ENCODE measurements around the gene CD276.
"Not testable (repeated sequence)": the region's sequence is repeated elsewhere in the genome, so short reads cannot be mapped to it uniquely, and the experiment has no call there.

Gene CD276

DNA sequence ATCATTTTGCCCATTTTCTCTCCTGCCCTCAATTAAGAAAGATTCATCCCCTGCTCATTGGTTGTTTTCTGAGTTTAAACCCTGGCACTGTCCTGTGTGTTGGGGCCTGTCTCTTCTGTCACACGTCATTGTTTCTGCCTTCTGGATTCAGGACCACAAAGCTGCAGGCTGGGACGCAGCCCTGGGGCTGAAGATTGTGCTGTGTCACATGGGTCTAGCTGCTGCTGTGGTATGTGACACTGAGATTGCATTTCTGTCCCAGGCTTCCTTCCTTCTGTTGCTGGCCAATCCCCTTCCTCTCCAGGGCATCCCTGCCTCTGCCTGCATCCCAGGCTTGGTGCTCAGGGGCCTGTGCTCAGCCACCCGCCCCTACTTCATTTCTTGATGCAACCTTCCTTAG, 40.0 kb downstream of the CD276 start:
- Histone ChIP-seq H3K36me3 (ENCODE audit: control insufficient read depth, insufficient read depth, low read length) (no peaks in the 10 kb centered on the region), H3K27ac (ENCODE audit: low read depth, low read length, severe bottlenecking) (no peak overlapping the region), H3K9me3 (ENCODE audit: control insufficient read depth, low read length) (no peaks in the 10 kb centered on the region), H3K4me3 (ENCODE audit: extremely low read depth, insufficient read depth, low read length, poor library complexity, severe bottlenecking) (no peak overlapping the region), H3K4me1 (ENCODE audit: control insufficient read depth, insufficient read depth, low read length, poor library complexity, severe bottlenecking) (no peaks in the 10 kb centered on the region)
- WGBS, 2 experiments (ENCODE audit: insufficient coverage in 2 of 2): 69 to 88% methylated on average over 2 to 3 of the region's 3 CpGs

DNA sequence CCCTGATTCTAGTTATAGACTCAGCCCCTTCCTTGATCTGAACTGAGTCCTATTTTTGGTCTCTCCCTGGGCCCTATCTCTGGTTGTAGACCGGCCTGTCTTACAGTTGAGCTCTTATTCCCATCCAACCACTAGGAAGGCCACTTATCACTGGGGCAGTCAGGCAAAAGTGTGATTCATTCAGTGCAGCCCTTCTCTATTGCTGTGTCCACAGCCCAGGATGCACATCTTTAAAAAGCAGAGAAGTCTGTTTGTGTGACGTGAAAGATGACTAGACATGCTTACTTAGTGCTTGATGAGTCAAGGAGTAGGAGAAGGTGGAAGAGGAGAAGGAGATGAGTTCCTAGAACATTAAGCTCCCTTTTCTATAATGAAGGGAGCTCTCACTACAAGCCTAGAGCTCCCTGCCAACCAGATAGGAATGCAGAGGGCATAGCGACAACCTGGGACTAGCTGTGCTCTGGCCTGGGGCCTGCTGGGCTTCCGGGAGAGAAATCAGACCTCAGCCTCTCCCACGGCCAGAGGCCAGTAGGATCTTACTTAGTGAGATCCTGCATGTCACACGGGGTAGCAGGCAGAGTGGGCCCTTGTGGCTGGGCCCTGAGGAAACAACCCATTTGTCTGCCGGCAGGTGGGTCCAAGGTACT, 43.3 kb downstream of the CD276 start:
- no peaks in the 10 kb centered on the region for H3K36me3 ChIP-seq (ENCODE audit: control insufficient read depth, insufficient read depth, low read length)
- WGBS, 2 experiments (ENCODE audit: insufficient coverage in 2 of 2): 82 to 85% methylated on average over 6 to 7 of the region's 7 CpGs
- H3K27ac ChIP-seq (ENCODE audit: low read depth, low read length, severe bottlenecking): no peak overlapping the region
- no peak overlapping the region for H3K4me3 ChIP-seq (ENCODE audit: extremely low read depth, insufficient read depth, low read length, poor library complexity, severe bottlenecking)
- no peaks in the 10 kb centered on the region for H3K4me1 ChIP-seq (ENCODE audit: control insufficient read depth, insufficient read depth, low read length, poor library complexity, severe bottlenecking)
- H3K9me3 ChIP-seq (ENCODE audit: control insufficient read depth, low read length): no peaks in the 10 kb centered on the region

DNA sequence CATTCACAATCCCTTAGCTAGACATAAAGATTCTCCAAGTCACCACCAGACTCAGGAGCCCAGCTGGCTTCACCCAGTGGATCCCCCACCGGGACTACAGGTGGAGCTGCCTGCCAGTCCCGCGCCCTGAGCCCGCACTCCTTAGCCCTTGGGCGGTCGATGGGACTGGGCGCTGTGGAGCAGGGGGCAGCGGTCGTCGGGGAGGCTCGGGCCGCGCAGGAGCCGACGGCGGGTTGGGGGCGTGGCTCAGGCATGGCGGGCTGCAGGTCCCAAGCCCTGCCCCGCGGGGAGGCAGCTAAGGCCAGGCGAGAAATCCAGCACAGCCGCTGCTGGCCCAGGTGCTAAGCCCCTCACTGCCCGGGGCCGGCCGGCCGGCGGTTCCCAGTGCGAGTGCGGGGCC, 47.9 kb downstream of the CD276 start:
- WGBS, 2 experiments (ENCODE audit: insufficient coverage in 2 of 2): 91 to 92% methylated on average over 29 of the region's 29 CpGs
- not testable (repeated sequence) for H3K4me1 ChIP-seq (ENCODE audit: control insufficient read depth, insufficient read depth, low read length, poor library complexity, severe bottlenecking); H3K4me3 ChIP-seq (ENCODE audit: extremely low read depth, insufficient read depth, low read length, poor library complexity, severe bottlenecking); H3K9me3 ChIP-seq (ENCODE audit: control insufficient read depth, low read length); H3K27ac ChIP-seq (ENCODE audit: low read depth, low read length, severe bottlenecking); H3K36me3 ChIP-seq (ENCODE audit: control insufficient read depth, insufficient read depth, low read length)

DNA sequence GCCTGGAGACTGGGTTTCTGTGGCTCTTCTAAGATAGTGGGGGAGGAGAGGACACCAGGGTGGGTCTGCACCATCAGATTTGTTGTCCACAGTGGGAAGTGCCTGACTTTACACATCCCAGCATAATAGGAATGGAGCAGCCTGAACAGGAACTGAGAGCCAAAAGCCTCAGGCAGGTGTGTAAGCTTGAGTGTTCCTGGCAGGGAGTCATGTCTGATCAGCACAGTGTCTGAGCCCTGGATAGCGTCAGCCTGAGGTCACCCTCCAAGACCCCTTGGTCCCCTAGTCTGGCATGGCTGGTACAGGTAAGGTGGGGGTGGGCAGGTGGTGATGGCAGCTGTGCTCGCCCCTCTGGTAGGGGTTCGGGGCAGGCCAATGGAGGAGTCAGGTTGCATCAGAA, 48.7 kb downstream of the CD276 start:
- Histone ChIP-seq H3K36me3 (ENCODE audit: control insufficient read depth, insufficient read depth, low read length) (no peaks in the 10 kb centered on the region), H3K4me3 (ENCODE audit: extremely low read depth, insufficient read depth, low read length, poor library complexity, severe bottlenecking) (no peak overlapping the region), H3K9me3 (ENCODE audit: control insufficient read depth, low read length) (no peaks in the 10 kb centered on the region), H3K4me1 (ENCODE audit: control insufficient read depth, insufficient read depth, low read length, poor library complexity, severe bottlenecking) (no peaks in the 10 kb centered on the region), H3K27ac (ENCODE audit: low read depth, low read length, severe bottlenecking) (no peak overlapping the region)
- WGBS, 2 experiments (ENCODE audit: insufficient coverage in 2 of 2): 72% methylated on average over 2 of the region's 3 CpGs; no CpG with 5 or more reads in 1 of the 2 experiments

GRCh38 chr15:73737535-73737934, 53.4 kb downstream of the CD276 start:
- Histone ChIP-seq H3K9me3 (ENCODE audit: control insufficient read depth, low read length) (no peaks in the 10 kb centered on the region), H3K4me1 (ENCODE audit: control insufficient read depth, insufficient read depth, low read length, poor library complexity, severe bottlenecking) (peaks cover 5% of the 10 kb centered on the region), H3K4me3 (ENCODE audit: extremely low read depth, insufficient read depth, low read length, poor library complexity, severe bottlenecking) (no peak overlapping the region), H3K36me3 (ENCODE audit: control insufficient read depth, insufficient read depth, low read length) (no peaks in the 10 kb centered on the region), H3K27ac (ENCODE audit: low read depth, low read length, severe bottlenecking) (no peak overlapping the region)
- WGBS, 2 experiments (ENCODE audit: insufficient coverage in 2 of 2): 86 to 100% methylated on average over 4 to 7 of the region's 7 CpGs

DNA sequence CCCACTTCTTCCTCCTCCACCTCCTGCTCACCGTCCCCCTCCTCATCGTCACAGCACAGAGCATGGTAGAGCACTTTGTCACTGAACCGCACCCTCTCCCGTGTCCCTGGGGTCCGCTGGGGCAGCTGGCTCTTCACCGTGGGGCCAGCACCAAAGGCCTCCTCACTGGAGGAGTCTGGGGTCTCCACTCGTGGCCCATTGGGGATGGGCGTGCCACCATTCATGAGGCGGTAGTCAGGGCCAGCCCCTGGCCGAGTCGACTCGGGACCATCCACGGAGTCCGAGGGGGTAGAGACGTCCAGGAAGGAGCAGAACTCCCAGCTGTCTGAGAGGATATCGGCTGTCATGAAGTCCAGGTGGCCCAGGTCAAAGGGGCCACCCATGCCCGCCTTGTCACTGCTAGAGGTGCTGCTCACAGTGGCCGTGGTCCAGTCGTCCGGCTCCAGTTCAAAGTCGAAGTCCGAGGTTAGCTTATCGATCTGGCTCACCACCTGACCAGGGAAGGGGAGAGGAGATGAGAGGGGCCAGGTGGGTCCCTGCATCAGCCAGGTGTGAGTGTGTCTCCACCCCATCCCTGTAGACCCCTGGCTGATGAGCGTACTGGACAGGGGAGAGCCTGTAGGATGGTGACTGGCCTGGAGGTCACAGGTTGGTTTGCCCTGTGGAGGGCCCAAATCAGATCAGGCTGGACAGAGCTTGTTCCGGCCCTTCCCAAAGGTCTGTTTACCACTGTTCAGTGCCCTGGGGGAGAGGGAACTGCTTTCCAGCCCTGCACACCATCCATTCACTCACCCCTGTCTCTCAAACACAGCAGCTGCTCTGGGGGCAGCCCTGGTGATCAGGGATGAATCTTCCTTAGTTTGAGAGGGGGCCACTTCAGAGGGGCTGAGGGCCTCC, 56.2 kb downstream of the CD276 start:
- no peak overlapping the region for H3K27ac ChIP-seq (ENCODE audit: low read depth, low read length, severe bottlenecking)
- H3K36me3 ChIP-seq (ENCODE audit: control insufficient read depth, insufficient read depth, low read length): no peaks in the 10 kb centered on the region
- peaks cover 11% of the 10 kb centered on the region for H3K4me1 ChIP-seq (ENCODE audit: control insufficient read depth, insufficient read depth, low read length, poor library complexity, severe bottlenecking)
- H3K9me3 ChIP-seq (ENCODE audit: control insufficient read depth, low read length): no peaks in the 10 kb centered on the region
- 92 to 96% methylated on average over 25 of the region's 25 CpGs for WGBS, 2 experiments (ENCODE audit: insufficient coverage in 2 of 2)
- H3K4me3 ChIP-seq (ENCODE audit: extremely low read depth, insufficient read depth, low read length, poor library complexity, severe bottlenecking): no peak overlapping the region

- Histone ChIP-seq H3K4me3 (ENCODE audit: extremely low read depth, insufficient read depth, low read length, poor library complexity, severe bottlenecking) (no peak overlapping the region), H3K9me3 (ENCODE audit: control insufficient read depth, low read length) (no peaks in the 10 kb centered on the region), H3K4me1 (ENCODE audit: control insufficient read depth, insufficient read depth, low read length, poor library complexity, severe bottlenecking) (peaks cover 11% of the 10 kb centered on the region), H3K27ac (ENCODE audit: low read depth, low read length, severe bottlenecking) (no peak overlapping the region), H3K36me3 (ENCODE audit: control insufficient read depth, insufficient read depth, low read length) (no peaks in the 10 kb centered on the region)
- 75 to 84% methylated on average over 1 to 3 of the region's 3 CpGs for WGBS, 2 experiments (ENCODE audit: insufficient coverage in 2 of 2)
These were observed 57.2 kb downstream of the CD276 start for GRCh38 chr15:73741321-73741836.

DNA sequence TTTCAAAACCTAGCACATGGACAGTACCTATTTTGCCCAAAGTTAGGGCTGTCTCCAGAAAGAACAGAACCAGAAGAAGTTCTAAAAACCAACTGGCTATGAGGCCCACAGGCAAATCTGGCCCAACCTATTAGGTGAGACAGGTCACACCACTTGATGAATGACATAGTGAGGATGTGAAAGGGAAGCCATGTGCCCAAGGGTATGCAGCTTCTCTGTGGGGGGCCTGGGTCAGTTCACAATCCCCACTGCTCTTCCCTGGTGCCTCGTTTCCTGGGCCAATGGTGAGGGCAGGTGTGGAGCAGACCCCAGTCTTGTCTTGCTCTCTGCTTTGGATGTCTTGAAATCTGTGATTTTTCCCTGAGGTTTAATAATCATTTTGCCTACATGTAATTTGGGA, 60.1 kb downstream of the CD276 start:
- Histone ChIP-seq H3K36me3 (ENCODE audit: control insufficient read depth, insufficient read depth, low read length) (no peaks in the 10 kb centered on the region), H3K9me3 (ENCODE audit: control insufficient read depth, low read length) (no peaks in the 10 kb centered on the region), H3K4me1 (ENCODE audit: control insufficient read depth, insufficient read depth, low read length, poor library complexity, severe bottlenecking) (peaks cover 11% of the 10 kb centered on the region), H3K4me3 (ENCODE audit: extremely low read depth, insufficient read depth, low read length, poor library complexity, severe bottlenecking) (no peak overlapping the region), H3K27ac (ENCODE audit: low read depth, low read length, severe bottlenecking) (no peak overlapping the region)
- WGBS, 2 experiments (ENCODE audit: insufficient coverage in 2 of 2): 71% methylated on average over 1 of the region's 1 CpG; no CpG with 5 or more reads in 1 of the 2 experiments

DNA sequence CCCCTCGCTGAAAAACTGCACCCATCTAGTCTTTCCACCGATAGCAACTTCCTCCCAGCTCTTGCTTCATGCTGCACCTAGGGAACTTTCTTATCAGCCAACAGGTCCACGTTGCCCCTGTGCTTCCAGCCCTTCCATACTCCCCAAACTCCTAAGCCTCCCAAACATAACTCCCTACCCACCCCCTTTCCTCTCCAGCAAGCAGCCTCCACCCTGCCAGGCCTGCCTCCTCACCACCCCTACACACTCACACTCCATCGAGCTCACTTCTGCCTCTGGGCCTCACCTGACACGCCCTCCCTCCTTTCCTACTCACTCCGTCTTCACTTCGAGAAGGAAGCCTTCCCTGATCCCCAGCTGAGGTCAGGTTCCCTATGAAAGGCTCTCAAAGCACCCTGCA, 60.9 kb downstream of the CD276 start:
- H3K36me3 ChIP-seq (ENCODE audit: control insufficient read depth, insufficient read depth, low read length): no peaks in the 10 kb centered on the region
- no peak overlapping the region for H3K27ac ChIP-seq (ENCODE audit: low read depth, low read length, severe bottlenecking)
- WGBS, 2 experiments (ENCODE audit: insufficient coverage in 2 of 2): 67 to 80% methylated on average over 7 of the region's 7 CpGs
- H3K4me1 ChIP-seq (ENCODE audit: control insufficient read depth, insufficient read depth, low read length, poor library complexity, severe bottlenecking): peaks cover 11% of the 10 kb centered on the region
- H3K9me3 ChIP-seq (ENCODE audit: control insufficient read depth, low read length): no peaks in the 10 kb centered on the region
- H3K4me3 ChIP-seq (ENCODE audit: extremely low read depth, insufficient read depth, low read length, poor library complexity, severe bottlenecking): no peak overlapping the region

DNA sequence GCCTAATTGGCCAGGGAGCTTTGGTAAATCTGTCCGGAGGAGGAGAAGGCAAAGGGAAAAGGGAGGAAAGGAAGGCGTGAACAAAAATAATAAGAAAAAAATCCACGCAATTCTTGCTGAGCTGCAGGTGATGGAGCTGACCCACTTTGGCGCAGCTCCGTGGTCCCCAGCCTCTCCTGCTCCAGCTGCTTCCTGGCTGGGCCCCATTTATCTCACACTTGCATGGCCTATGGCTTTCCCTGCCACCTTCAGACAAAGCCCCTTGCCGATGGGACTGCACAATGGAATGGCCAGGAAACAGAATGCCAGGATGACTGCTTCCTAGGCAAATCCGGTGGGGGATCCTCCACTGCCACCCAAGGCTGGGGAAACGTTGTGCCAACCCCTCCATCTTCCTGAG, 62.1 kb downstream of the CD276 start:
- no peaks in the 10 kb centered on the region for H3K9me3 ChIP-seq (ENCODE audit: control insufficient read depth, low read length)
- H3K4me1 ChIP-seq (ENCODE audit: control insufficient read depth, insufficient read depth, low read length, poor library complexity, severe bottlenecking): peaks cover 10% of the 10 kb centered on the region
- WGBS, 2 experiments (ENCODE audit: insufficient coverage in 2 of 2): 83 to 93% methylated on average over 7 to 8 of the region's 8 CpGs
- H3K27ac ChIP-seq (ENCODE audit: low read depth, low read length, severe bottlenecking): no peak overlapping the region
- no peaks in the 10 kb centered on the region for H3K36me3 ChIP-seq (ENCODE audit: control insufficient read depth, insufficient read depth, low read length)
- H3K4me3 ChIP-seq (ENCODE audit: extremely low read depth, insufficient read depth, low read length, poor library complexity, severe bottlenecking): no peak overlapping the region

- WGBS, 2 experiments (ENCODE audit: insufficient coverage in 2 of 2): 66 to 73% methylated on average over 7 of the region's 7 CpGs
- Histone ChIP-seq H3K27ac (ENCODE audit: low read depth, low read length, severe bottlenecking) (no peak overlapping the region), H3K9me3 (ENCODE audit: control insufficient read depth, low read length) (no peaks in the 10 kb centered on the region), H3K4me3 (ENCODE audit: extremely low read depth, insufficient read depth, low read length, poor library complexity, severe bottlenecking) (no peak overlapping the region), H3K4me1 (ENCODE audit: control insufficient read depth, insufficient read depth, low read length, poor library complexity, severe bottlenecking) (peaks cover 6% of the 10 kb centered on the region), H3K36me3 (ENCODE audit: control insufficient read depth, insufficient read depth, low read length) (no peaks in the 10 kb centered on the region)
These were observed 62.7 kb downstream of the CD276 start for GRCh38 chr15:73746883-73747282.
